ENCODE data around the gene RCC2. TPM values are rescaled to one million over a fixed set of nuclear protein-coding genes. Genes with fewer than 3 reads are reported as not detected.

RCC2 gene
- total RNA-seq, 1 donor from 2014 or later, result 246 TPM

DNA sequence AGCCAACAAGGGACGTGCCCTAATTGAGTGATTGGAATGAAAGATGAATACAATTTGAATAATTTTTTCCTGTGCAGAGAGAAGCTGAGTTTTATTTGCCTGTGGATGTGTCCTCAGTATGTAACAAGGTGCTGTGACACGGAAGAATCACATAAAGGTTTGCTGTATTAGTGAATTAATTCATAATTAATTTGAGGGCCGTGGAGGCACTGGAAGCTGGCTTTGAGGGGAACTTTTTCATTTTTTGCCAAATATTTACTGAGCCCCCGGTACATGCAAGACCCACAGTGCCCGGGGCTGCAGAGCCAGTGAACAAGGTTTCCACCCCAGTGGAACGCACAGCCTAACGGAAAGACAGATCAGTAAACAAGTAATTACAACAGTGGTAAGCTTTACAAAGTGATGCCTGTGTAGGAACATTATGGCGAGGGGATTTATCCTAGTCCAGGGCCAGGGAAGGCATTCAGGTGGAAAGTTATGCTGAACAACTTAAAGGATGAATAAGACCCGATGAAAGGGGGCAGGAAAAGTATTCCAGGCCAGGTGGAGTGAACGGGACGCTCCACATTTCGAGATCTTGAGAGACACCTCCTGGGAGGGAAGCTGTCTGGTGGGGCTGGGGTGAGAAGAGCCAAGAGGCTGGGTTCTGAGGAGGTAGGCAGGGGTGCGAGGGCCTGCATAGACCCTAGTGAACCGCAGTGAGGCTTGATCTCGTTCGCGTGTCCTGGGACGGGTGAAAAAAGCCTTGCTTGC lies 773 bp upstream of the RCC2 start:
- intact Hi-C loops (cut with micrococcal nuclease), result no loop called here
- Mint-ChIP-seq H3K9me3 (no peaks in the 10 kb centered on the region), H3K4me1 (ENCODE audit: low read depth) (peaks cover 40% of the 10 kb centered on the region), H3K4me3 (peak overlapping the region; percentile 87), H3K27ac (peak overlapping the region; percentile 89), H3K27me3 (ENCODE audit: insufficient read depth) (no peaks in the 10 kb centered on the region), H3K36me3 (ENCODE audit: low read depth) (peaks cover 7% of the 10 kb centered on the region)
- no peak for DNase-seq (ENCODE audit: low spot score)

DNA sequence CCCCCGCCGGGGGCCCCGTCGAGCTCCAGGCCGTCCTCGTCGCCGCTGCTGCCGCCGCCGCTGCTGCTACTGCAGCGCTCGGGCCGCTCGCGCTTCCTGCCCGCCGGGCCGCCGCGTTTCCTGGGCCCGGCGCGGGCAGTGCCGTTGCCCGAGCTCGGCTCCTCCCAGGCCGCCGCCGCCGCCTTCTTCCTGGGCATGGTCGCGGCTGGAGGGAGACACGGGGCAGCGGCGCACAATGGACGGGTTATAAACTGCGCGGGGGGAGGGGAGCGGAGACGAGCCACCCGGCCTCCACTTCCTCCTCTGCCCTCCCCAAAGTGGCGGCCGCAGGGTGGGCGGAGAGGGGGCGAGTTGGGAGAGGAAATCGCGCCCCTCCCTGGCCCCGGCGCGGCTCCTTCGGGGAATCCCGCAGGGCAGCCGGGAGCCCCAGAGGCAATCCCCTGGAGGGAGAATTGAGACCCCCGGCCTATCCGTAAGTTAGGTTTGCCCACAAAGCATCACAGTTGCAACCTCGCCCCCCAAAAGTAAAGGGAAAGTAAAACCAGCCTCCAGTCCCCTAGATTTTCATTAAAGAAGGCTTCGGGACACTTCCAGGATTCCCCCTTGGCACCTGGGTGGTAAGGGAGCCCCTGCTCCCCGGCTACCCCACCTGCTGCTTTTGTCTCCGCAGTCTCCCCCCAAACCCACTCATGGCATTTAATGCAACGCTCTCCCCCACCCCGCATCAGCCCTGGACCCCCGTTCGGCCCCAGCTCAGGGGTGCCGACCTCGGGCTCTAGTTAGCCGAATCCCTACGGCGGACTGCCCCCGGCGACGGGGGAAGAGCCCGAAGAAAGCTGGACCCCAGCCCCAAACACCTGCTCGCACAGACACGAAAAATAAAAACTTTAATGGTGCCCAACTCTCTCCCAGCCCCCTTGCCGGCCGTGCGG lies 893 bp downstream of the RCC2 start:
- DNase-seq (ENCODE audit: low spot score), result peak; percentile 64
- no peaks in the 10 kb centered on the region for H3K27me3 Mint-ChIP-seq (ENCODE audit: insufficient read depth)
- intact Hi-C loops (cut with micrococcal nuclease), result loop anchor here (1.0 to 10.0 kb wide), 3 partner anchors 18 to 1914 kb away; partner anchors contain the start of genes CASP9, DNAJC16 and SDHB
- no peaks in the 10 kb centered on the region for H3K9me3 Mint-ChIP-seq
- H3K36me3 Mint-ChIP-seq (ENCODE audit: low read depth), result peaks cover 16% of the 10 kb centered on the region
- H3K27ac Mint-ChIP-seq, result peak overlapping the region; percentile 98
- H3K4me3 Mint-ChIP-seq, result peak overlapping the region; percentile 94
- H3K4me1 Mint-ChIP-seq (ENCODE audit: low read depth), result peaks cover 40% of the 10 kb centered on the region

DNA sequence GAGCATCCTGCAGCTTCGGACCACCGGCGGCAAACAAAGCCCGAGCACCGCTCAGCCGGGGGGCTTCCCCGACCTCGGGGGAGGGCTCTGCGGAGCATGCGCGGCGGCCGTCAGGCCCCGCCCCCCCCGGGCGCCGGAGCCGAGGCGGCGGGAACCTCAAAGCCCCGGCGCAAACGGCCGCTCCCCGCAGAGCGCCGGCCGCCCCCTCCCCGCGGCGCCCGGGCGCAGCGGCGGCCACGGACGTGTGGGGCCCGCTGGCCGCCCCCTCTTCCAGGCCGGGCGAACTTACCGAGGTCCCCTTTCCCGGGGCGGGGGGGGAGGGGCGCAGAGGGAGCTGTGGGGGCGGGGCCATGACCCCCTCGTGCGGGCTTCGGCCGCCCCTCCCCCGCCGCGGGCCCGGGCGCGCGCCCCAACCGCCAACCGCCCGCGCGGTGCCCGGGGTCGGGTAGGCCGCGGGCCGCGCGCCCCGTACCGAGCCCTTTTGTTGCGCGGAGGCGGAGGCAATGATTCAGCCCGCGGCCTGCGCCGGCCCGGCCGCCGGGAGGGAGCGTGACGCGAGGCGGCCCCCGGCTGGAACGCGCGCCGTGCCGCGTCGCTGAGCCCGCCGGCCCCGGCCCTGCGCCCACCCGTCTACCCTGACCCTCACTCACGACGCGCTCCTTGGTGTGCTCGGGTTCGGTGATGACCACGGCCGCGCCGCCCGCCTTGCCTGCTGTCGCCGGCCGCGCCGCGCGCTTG lies 1.7 kb downstream of the RCC2 start:
- Mint-ChIP-seq H3K36me3 (ENCODE audit: low read depth) (peaks cover 16% of the 10 kb centered on the region), H3K27me3 (ENCODE audit: insufficient read depth) (no peaks in the 10 kb centered on the region), H3K9me3 (no peaks in the 10 kb centered on the region), H3K4me3 (peak overlapping the region; percentile 82), H3K4me1 (ENCODE audit: low read depth) (peaks cover 35% of the 10 kb centered on the region), H3K27ac (peak overlapping the region; percentile 65)
- intact Hi-C loops (cut with micrococcal nuclease), result loop anchor here (1.0 to 10.0 kb wide), 3 partner anchors 17 to 1913 kb away; partner anchors contain the start of genes CASP9, DNAJC16 and SDHB
- peak; percentile 43 for DNase-seq (ENCODE audit: low spot score)

DNA sequence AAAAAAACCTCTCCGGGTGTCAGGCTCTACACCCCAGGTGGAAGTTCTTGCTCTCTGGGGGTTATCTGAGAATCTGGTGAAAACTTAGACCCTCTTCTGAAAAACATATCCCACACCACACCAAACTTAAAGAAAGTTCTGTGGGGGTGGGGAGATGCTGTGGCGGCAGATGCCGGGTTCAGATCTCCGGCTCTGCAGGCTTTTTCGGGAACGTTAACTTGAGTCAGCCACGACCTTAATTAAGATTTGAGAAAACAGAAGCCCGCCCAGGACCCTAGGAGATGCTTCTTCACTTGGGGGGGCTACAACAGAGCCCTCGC lies 2.3 kb downstream of the RCC2 start:
- Mint-ChIP-seq H3K9me3 (no peaks in the 10 kb centered on the region), H3K27me3 (ENCODE audit: insufficient read depth) (no peaks in the 10 kb centered on the region), H3K4me3 (peak overlapping the region; percentile 82), H3K27ac (peak overlapping the region; percentile 65), H3K36me3 (ENCODE audit: low read depth) (peaks cover 16% of the 10 kb centered on the region), H3K4me1 (ENCODE audit: low read depth) (peaks cover 35% of the 10 kb centered on the region)
- DNase-seq (ENCODE audit: low spot score), result no peak
- intact Hi-C loops (cut with micrococcal nuclease), result loop anchor here (10.0 kb wide), 1 partner anchor 1912 kb away; the partner anchor contains the start of genes CASP9 and DNAJC16

DNA sequence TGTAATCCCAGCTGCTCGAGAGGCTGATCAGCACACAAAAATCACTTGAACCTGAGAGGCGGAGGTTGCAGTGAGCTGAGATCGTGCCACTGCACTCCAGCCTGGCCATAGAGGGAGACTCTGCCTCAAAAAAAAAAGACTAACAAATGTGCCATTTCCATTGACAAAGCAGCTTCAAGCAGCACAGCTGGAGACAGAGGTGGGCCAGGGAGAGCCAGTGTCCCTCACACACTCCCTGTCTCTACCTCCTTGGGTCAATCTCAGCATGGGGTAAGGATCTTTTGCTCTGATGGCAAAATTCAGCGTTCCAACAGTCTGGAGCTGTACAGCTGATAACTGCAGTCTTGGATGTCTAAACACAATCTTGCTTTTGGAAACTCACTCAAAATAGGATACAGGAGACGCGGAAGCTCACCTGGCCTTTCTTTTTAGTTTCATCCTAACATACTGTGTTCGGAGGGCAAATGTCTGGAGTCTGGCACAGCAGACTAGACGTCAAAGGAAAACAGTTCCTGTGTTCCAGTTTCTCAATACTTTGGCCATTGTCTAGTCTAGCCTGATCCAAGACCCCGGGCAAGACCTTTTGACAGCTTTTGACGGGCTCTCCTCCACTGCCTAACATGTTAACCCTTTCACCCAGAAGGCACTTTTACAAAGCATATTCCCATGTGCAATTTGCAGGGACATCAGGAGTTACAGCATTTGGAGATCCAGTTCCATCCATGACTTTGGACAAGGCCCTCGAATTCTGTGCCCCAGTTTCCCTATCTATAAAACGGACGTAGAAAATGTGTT lies 2.9 kb downstream of the RCC2 start:
- Mint-ChIP-seq H3K27me3 (ENCODE audit: insufficient read depth) (no peaks in the 10 kb centered on the region), H3K4me3 (peak overlapping the region; percentile 82), H3K9me3 (no peaks in the 10 kb centered on the region), H3K27ac (peak overlapping the region; percentile 65), H3K4me1 (ENCODE audit: low read depth) (peaks cover 33% of the 10 kb centered on the region), H3K36me3 (ENCODE audit: low read depth) (peaks cover 20% of the 10 kb centered on the region)
- DNase-seq (ENCODE audit: low spot score), result no peak
- intact Hi-C loops (cut with micrococcal nuclease), result loop anchor here (10.0 kb wide), 1 partner anchor 1912 kb away; the partner anchor contains the start of genes CASP9 and DNAJC16

DNA sequence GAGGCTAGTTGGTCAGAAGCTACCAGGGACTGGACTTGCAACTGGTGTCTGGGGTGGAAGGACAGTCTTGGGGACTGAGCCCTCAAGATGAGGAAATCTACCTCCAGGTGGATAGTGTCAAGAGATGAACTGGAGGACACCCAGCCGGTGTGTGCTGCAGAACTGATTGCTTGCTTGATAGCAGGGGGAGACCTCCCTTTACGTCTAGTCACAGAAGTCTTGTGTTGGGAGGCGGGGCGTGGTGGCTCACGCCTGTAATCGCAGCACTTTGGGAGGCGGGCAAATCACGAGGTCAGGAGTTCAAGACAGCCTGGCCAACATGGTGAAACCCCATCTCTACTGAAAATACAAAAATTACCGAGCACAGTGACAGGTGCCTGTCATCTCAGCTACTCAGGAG lies 4.9 kb downstream of the RCC2 start:
- intact Hi-C loops (cut with micrococcal nuclease), result loop anchor here (10.0 kb wide), 1 partner anchor 1910 kb away; the partner anchor contains the start of genes CASP9 and DNAJC16
- Mint-ChIP-seq H3K4me3 (peak overlapping the region; percentile 47), H3K27me3 (ENCODE audit: insufficient read depth) (no peaks in the 10 kb centered on the region), H3K9me3 (no peaks in the 10 kb centered on the region), H3K27ac (no peak overlapping the region), H3K4me1 (ENCODE audit: low read depth) (peaks cover 16% of the 10 kb centered on the region), H3K36me3 (ENCODE audit: low read depth) (peaks cover 24% of the 10 kb centered on the region)
- no peak for DNase-seq (ENCODE audit: low spot score)

DNA sequence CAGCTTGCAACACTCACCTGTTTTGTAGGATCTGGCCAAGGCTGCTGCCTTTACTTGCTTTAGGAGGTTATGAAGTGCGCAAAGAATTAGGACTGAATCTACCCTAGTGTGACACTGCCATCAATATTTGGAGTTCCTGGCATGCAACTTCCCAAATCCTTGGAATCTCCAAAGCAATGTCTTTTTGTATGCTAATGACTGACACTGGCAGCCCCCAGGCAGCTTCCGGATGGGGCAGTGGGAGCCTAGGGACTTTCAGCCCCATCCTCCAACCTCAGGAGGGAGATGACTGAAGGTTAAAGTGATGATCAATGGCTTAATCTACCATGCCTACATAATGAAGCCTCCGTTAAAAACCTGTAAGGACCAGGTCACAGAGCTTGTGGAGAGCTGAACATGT lies 5.5 kb downstream of the RCC2 start:
- Mint-ChIP-seq H3K27me3 (ENCODE audit: insufficient read depth) (no peaks in the 10 kb centered on the region), H3K4me3 (no peak overlapping the region), H3K9me3 (no peaks in the 10 kb centered on the region), H3K4me1 (ENCODE audit: low read depth) (peaks cover 16% of the 10 kb centered on the region), H3K36me3 (ENCODE audit: low read depth) (peaks cover 29% of the 10 kb centered on the region), H3K27ac (no peak overlapping the region)
- intact Hi-C loops (cut with micrococcal nuclease), result loop anchor here (10.0 kb wide), 1 partner anchor 1909 kb away; the partner anchor contains the start of genes CASP9 and DNAJC16
- DNase-seq (ENCODE audit: low spot score), result no peak

DNA sequence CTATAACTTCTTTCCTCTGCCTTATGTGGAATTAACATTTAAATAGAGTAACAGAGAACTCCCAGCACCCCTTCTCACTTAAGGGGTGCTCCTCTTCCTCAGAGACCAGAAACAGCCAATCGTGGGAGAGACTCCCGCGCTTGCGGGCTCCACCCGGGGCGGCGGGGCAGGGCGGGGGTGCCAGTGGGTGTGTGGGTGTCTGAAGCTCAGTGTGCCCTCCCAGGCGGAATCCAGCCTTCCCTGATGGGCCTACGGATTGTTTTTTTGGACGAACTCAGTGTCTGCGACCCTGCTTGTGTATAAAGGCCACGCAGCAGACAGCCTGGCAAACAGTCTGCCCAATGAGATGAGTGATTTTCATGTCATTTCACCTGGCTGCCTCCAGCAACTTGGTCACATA lies 6.2 kb downstream of the RCC2 start:
- H3K9me3 Mint-ChIP-seq, result no peaks in the 10 kb centered on the region
- no peaks in the 10 kb centered on the region for H3K27me3 Mint-ChIP-seq (ENCODE audit: insufficient read depth)
- H3K36me3 Mint-ChIP-seq (ENCODE audit: low read depth), result peaks cover 34% of the 10 kb centered on the region
- intact Hi-C loops (cut with micrococcal nuclease), result loop anchor here (10.0 kb wide), 1 partner anchor 1908 kb away; the partner anchor contains the start of genes CASP9 and DNAJC16
- H3K27ac Mint-ChIP-seq, result no peak overlapping the region
- DNase-seq (ENCODE audit: low spot score), result no peak
- peaks cover 16% of the 10 kb centered on the region for H3K4me1 Mint-ChIP-seq (ENCODE audit: low read depth)
- no peak overlapping the region for H3K4me3 Mint-ChIP-seq

DNA sequence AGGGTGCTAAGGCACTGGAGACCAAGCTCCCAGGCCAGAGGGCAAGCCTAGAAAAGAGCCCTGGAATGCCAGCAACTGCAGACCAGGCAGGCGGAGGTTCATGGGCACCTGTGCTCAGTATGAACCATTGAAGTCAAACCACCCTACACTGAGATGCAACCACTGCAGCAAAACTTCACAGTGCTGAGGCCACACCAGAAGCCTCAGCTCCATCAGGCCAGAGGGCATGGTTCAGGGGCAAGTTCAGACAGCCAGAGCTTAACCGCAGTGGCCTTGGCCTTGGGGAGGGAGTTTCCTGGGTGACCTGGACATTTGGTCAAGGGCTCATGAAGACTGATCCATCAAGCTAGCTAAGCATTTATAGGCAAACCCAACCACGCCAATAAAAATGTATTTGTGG lies 7.1 kb downstream of the RCC2 start:
- intact Hi-C loops (cut with micrococcal nuclease), result loop anchor here (10.0 kb wide), 1 partner anchor 1908 kb away; the partner anchor contains the start of genes CASP9 and DNAJC16
- H3K9me3 Mint-ChIP-seq, result no peaks in the 10 kb centered on the region
- no peaks in the 10 kb centered on the region for H3K27me3 Mint-ChIP-seq (ENCODE audit: insufficient read depth)
- peaks cover 34% of the 10 kb centered on the region for H3K36me3 Mint-ChIP-seq (ENCODE audit: low read depth)
- H3K27ac Mint-ChIP-seq, result no peak overlapping the region
- no peak overlapping the region for H3K4me3 Mint-ChIP-seq
- no peak for DNase-seq (ENCODE audit: low spot score)
- H3K4me1 Mint-ChIP-seq (ENCODE audit: low read depth), result peaks cover 16% of the 10 kb centered on the region

DNA sequence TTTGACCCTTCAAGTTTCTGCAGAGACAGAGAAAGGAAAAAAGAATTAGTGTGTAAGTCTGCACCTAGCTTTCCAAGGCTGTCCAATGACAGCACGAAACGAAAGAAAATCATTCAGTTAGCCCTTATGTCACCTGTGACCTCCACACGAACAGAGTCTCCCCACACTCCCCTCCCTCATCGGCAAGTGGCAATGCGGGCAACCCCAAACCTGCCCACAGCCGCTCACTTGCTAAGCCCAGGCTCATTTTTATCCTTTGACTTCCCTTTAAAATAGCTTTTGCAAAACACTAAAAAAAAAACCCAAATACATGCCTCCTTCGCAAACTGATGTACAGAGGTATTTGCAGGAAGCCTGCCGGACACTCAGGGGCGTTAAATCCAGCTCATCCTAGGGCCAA lies 10.3 kb downstream of the RCC2 start:
- no peaks in the 10 kb centered on the region for H3K9me3 Mint-ChIP-seq
- intact Hi-C loops (cut with micrococcal nuclease), result no loop called here
- H3K36me3 Mint-ChIP-seq (ENCODE audit: low read depth), result peaks cover 43% of the 10 kb centered on the region
- no peak overlapping the region for H3K4me3 Mint-ChIP-seq
- no peak for DNase-seq (ENCODE audit: low spot score)
- no peak overlapping the region for H3K27ac Mint-ChIP-seq
- peaks cover 10% of the 10 kb centered on the region for H3K4me1 Mint-ChIP-seq (ENCODE audit: low read depth)
- no peaks in the 10 kb centered on the region for H3K27me3 Mint-ChIP-seq (ENCODE audit: insufficient read depth)

DNA sequence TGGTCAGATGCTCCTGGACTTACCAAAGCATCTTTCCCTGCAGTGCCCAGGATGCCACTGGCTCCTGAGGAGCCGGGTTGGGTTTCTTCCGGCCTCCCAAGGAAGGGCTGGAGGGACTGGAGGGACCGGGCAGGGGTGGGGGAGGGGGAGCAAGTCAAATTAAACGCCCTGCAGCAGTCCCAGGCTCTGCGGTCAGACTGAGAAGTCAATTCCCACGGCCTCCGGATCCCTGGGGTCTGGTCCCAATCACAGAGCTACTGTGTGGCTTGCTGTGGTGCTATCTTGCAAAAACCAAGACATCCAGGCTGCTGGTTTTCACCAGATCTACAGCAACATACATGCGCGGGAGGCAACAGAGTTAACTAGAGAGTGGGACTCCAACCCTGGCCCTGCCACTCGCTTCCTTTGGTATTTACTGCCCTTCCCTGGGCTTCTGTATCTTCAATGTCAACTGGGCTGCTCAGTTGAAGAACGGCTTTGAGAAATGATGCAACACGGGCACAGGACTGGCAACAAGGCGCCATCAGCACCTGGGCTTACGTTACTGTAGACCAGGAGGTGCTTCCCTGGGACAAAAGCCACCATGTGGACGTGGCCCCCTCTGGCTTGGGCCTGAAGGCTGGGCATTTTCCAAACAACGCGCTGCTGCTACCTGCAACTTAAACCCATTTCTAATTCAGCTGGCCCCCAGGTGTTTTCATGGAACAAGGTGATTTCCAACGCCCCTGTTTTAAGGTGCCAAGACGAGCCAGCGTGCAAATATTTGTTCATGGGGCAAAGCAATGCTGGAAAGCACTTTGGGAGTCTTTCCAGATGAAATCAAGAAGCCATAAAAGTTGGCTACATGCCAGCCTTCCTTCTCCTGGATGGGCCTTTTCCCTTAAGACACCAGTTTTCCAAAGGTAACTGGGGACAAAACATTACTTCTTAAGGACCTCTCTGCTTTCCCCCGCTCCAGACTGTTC lies 11.5 kb downstream of the RCC2 start:
- H3K4me1 Mint-ChIP-seq (ENCODE audit: low read depth), result peaks cover 16% of the 10 kb centered on the region
- H3K36me3 Mint-ChIP-seq (ENCODE audit: low read depth), result peaks cover 48% of the 10 kb centered on the region
- no peaks in the 10 kb centered on the region for H3K9me3 Mint-ChIP-seq
- no peak overlapping the region for H3K4me3 Mint-ChIP-seq
- no peak overlapping the region for H3K27ac Mint-ChIP-seq
- no peak for DNase-seq (ENCODE audit: low spot score)
- H3K27me3 Mint-ChIP-seq (ENCODE audit: insufficient read depth), result no peaks in the 10 kb centered on the region
- intact Hi-C loops (cut with micrococcal nuclease), result no loop called here

All from activated T-helper 1 cell treated with anti-CD3 and anti-CD28 coated beads, Interleukin-12 subunit alpha, Interleukin-12 subunit beta, Interleukin-2, Interleukin-4 antibody, amounts not matched to agents 30 ng/mL and 10 ng/mL and 1 ng/mL, durations not matched to agents 14 hours and 24 hours and 36 hours (primary cell).